Measurements from ENCODE around the gene PDZRN3. TPM values are rescaled to one million over a fixed set of nuclear protein-coding genes. Genes with fewer than 3 reads are reported as not detected.

Gene PDZRN3
- total RNA-seq, 1 experiment from 2014 or later, result not detected

- no peaks in the 10 kb centered on the region for H3K9me3 ChIP-seq (ENCODE audit: control insufficient read depth, insufficient read depth, low read depth, low read length)
- no peak overlapping the region for H3K27ac ChIP-seq (ENCODE audit: low read length)
- intact Hi-C loops (cut with micrococcal nuclease; ENCODE audit: unreplicated experiment), result no loop called here
- ATAC-seq, result no peak
- no peaks in the 10 kb centered on the region for H3K27me3 ChIP-seq (ENCODE audit: control insufficient read depth, insufficient read depth, low read length)
- in situ Hi-C loops (cut with HindIII; ENCODE audit: low pct_unique_long_range_greater_than_20kb, low sequenced_read_pairs), result no loop called here
- no peak overlapping the region for H3K4me3 ChIP-seq (ENCODE audit: low read depth in 2 of 2, low read length in 2 of 2)
- BruUV-seq (replicated peaks), result no TSS peak
- no peaks in the 10 kb centered on the region for H3K36me3 ChIP-seq (ENCODE audit: control insufficient read depth, insufficient read depth, low read length)
- CTCF ChIA-PET, result no interaction called here
- POLR2A ChIA-PET, result no interaction called here
- DNase-seq (ENCODE audit: low read depth, low spot score), result no peak
- H3K4me1 ChIP-seq (ENCODE audit: control insufficient read depth, insufficient read depth, low read length), result no peaks in the 10 kb centered on the region
- TF ChIP-seq POLR2AphosphoS5 (IDR thresholded peaks at IDR 0.05; ENCODE audit: low read depth, low read length) (no peak), TCF7L2 (IDR thresholded peaks at IDR 0.05; ENCODE audit: low read depth, low read length) (no peak), CTCF (IDR thresholded peaks at IDR 0.05) (no peak), SIN3A (IDR thresholded peaks at IDR 0.05; ENCODE audit: borderline replicate concordance, insufficient read depth, low read depth, low read length) (no peak)
- TF ChIP-seq, protein P1, sequence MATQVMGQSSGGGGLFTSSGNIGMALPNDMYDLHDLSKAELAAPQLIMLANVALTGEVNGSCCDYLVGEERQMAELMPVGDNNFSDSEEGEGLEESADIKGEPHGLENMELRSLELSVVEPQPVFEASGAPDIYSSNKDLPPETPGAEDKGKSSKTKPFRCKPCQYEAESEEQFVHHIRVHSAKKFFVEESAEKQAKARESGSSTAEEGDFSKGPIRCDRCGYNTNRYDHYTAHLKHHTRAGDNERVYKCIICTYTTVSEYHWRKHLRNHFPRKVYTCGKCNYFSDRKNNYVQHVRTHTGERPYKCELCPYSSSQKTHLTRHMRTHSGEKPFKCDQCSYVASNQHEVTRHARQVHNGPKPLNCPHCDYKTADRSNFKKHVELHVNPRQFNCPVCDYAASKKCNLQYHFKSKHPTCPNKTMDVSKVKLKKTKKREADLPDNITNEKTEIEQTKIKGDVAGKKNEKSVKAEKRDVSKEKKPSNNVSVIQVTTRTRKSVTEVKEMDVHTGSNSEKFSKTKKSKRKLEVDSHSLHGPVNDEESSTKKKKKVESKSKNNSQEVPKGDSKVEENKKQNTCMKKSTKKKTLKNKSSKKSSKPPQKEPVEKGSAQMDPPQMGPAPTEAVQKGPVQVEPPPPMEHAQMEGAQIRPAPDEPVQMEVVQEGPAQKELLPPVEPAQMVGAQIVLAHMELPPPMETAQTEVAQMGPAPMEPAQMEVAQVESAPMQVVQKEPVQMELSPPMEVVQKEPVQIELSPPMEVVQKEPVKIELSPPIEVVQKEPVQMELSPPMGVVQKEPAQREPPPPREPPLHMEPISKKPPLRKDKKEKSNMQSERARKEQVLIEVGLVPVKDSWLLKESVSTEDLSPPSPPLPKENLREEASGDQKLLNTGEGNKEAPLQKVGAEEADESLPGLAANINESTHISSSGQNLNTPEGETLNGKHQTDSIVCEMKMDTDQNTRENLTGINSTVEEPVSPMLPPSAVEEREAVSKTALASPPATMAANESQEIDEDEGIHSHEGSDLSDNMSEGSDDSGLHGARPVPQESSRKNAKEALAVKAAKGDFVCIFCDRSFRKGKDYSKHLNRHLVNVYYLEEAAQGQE (IDR thresholded peaks at IDR 0.05; ENCODE audit: insufficient read depth in 1 of 2, low read depth in 2 of 2, low read length in 1 of 2), result no peak
Observed at GRCh38 chr3:73405853-73406252, 218.9 kb downstream of the PDZRN3 start.

DNA sequence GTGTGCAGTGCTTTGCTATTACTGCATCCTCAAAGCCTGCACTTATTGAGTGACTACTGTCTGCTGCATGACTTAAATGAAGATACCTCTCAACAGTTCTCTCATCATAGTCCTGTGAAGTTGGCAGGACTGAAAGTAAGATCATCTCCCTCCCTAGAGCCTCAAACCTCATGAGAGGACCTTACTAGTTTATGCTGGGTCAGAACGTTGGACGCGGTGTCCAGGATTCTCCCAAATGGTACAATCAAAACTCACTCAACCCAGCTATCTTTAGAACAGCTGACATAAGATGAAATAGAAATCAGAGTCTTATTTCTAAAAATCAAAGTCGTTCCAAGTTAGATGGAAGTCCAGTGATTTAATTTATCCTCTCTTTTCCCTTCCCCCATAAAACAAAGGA, 219.7 kb downstream of the PDZRN3 start:
- CTCF ChIA-PET, result no interaction called here
- Histone ChIP-seq H3K4me1 (ENCODE audit: control insufficient read depth, insufficient read depth, low read length) (no peaks in the 10 kb centered on the region), H3K9me3 (ENCODE audit: control insufficient read depth, insufficient read depth, low read depth, low read length) (no peaks in the 10 kb centered on the region), H3K27ac (ENCODE audit: low read length) (no peak overlapping the region), H3K27me3 (ENCODE audit: control insufficient read depth, insufficient read depth, low read length) (no peaks in the 10 kb centered on the region), H3K4me3 (ENCODE audit: low read depth in 2 of 2, low read length in 2 of 2) (no peak overlapping the region), H3K36me3 (ENCODE audit: control insufficient read depth, insufficient read depth, low read length) (no peaks in the 10 kb centered on the region)
- POLR2A ChIA-PET, result no interaction called here
- no peak for ATAC-seq
- no peak for TF ChIP-seq SIN3A (IDR thresholded peaks at IDR 0.05; ENCODE audit: borderline replicate concordance, insufficient read depth, low read depth, low read length)
- TF ChIP-seq TCF7L2 (IDR thresholded peaks at IDR 0.05; ENCODE audit: low read depth, low read length), result no peak
- no peak for TF ChIP-seq POLR2AphosphoS5 (IDR thresholded peaks at IDR 0.05; ENCODE audit: low read depth, low read length)
- TF ChIP-seq CTCF (IDR thresholded peaks at IDR 0.05), result no peak
- TF ChIP-seq, protein P1 (IDR thresholded peaks at IDR 0.05; ENCODE audit: insufficient read depth in 1 of 2, low read depth in 2 of 2, low read length in 1 of 2), result no peak
- no TSS peak for BruUV-seq (replicated peaks)
- intact Hi-C loops (cut with micrococcal nuclease; ENCODE audit: unreplicated experiment), result no loop called here
- in situ Hi-C loops (cut with HindIII; ENCODE audit: low pct_unique_long_range_greater_than_20kb, low sequenced_read_pairs), result no loop called here
- no peak for DNase-seq (ENCODE audit: low read depth, low spot score)
